Loucy (cell line): ENCODE measurements around the gene NRG3.

Experiments
- H2AFZ ChIP-seq: fragments of 200-600 bp; sonication (generic); 2 replicates; pipeline ENCODE4 v1.6.0; 2016; ENCODE audit warnings: antibody characterized with exemption, mild to moderate bottlenecking, low read length, moderate library complexity
- H3F3A ChIP-seq: fragments of 200-600 bp; 2 replicates; pipeline ENCODE4 v1.6.0; 2016; ENCODE audit warnings: antibody characterized with exemption, low read depth, mild to moderate bottlenecking
- H3K27me3 ChIP-seq: fragments of 200-600 bp; sonication (generic); 2 replicates; pipeline ENCODE4 v1.6.1; 2014; ENCODE audit warnings: low read length, mild to moderate bottlenecking; ENCODE audit not compliant: insufficient read depth, poor library complexity, severe bottlenecking
- H3K36me3 ChIP-seq: fragments of 200-600 bp; sonication (generic); 2 replicates; pipeline ENCODE4 v1.6.1; 2016; ENCODE audit warnings: low read length; ENCODE audit not compliant: insufficient read depth
- H3K4me1 ChIP-seq: fragments of 200-600 bp; sonication (generic); 2 replicates; pipeline ENCODE4 v1.5.1; 2014; ENCODE audit warnings: low read length, mild to moderate bottlenecking; ENCODE audit not compliant: insufficient read depth, poor library complexity, severe bottlenecking
- H3K4me2 ChIP-seq: fragments of 200-600 bp; sonication (generic); 2 replicates; pipeline ENCODE4 v1.6.0; 2014; ENCODE audit warnings: antibody characterized with exemption, low read length, low read depth, mild to moderate bottlenecking; ENCODE audit not compliant: poor library complexity, severe bottlenecking
- H3K4me3 ChIP-seq: fragments of 200-600 bp; sonication (generic); 2 replicates; pipeline ENCODE4 v1.5.1; 2014; ENCODE audit warnings: low read length, mild to moderate bottlenecking, mixed read lengths; ENCODE audit not compliant: poor library complexity, severe bottlenecking
- H3K79me2 ChIP-seq: fragments of 200-600 bp; sonication (generic); 2 replicates; pipeline ENCODE4 v1.6.1; 2014; ENCODE audit warnings: low read length; ENCODE audit not compliant: insufficient read depth
- H3K9ac ChIP-seq: fragments of 200-600 bp; sonication (generic); 2 replicates; pipeline ENCODE4 v1.6.0; 2014; ENCODE audit warnings: mild to moderate bottlenecking, low read depth, low read length, moderate library complexity; ENCODE audit not compliant: poor library complexity, severe bottlenecking
- H3K9me2 ChIP-seq: fragments of 200-600 bp; sonication (generic); replicated peaks from 2 replicates; pipeline ENCODE4 v1.6.1; 2016; ENCODE audit warnings: low read depth, low read length, mixed read lengths
- H3K9me3 ChIP-seq: fragments of 200-600 bp; sonication (generic); 2 replicates; pipeline ENCODE4 v1.6.1; 2014; ENCODE audit warnings: mild to moderate bottlenecking, antibody characterized with exemption, low read length, low read depth; ENCODE audit not compliant: insufficient read depth
- H4K20me1 ChIP-seq: fragments of 200-600 bp; sonication (generic); 2 replicates; pipeline ENCODE4 v1.6.0; 2014; ENCODE audit warnings: antibody characterized with exemption, low read length, mild to moderate bottlenecking; ENCODE audit not compliant: insufficient read depth, poor library complexity, severe bottlenecking
- CTCF ChIP-seq: fragments of 200-600 bp; sonication (generic); conservative IDR thresholded peaks from 2 replicates; pipeline ENCODE4 v1.5.1; 2014; ENCODE audit warnings: mild to moderate bottlenecking, antibody characterized with exemption, low read length
- EZH2phosphoT487 ChIP-seq: fragments of 200-600 bp; IDR thresholded peaks from 2 replicates; pipeline ENCODE4 v1.6.1; 2018; ENCODE audit warnings: antibody characterized with exemption, mild to moderate bottlenecking, moderate library complexity, borderline replicate concordance

NRG3 gene

GRCh38 chr10:82738592-82738991 lies 863.6 kb downstream of the NRG3 start:
- TF ChIP-seq CTCF (no peak), EZH2phosphoT487 (no peak)
- Histone ChIP-seq H3K27me3 (no peaks in the 10 kb centered on the region), H3K4me1 (no peaks in the 10 kb centered on the region), H3K4me2 (no peak overlapping the region), H3K36me3 (no peaks in the 10 kb centered on the region), H3F3A (no peaks in the 10 kb centered on the region), H4K20me1 (no peaks in the 10 kb centered on the region), H2AFZ (no peak overlapping the region), H3K9me2 (no peaks in the 10 kb centered on the region), H3K9me3 (no peaks in the 10 kb centered on the region), H3K79me2 (no peaks in the 10 kb centered on the region), H3K9ac (no peak overlapping the region), H3K4me3 (no peak overlapping the region)

- Histone ChIP-seq H3K4me3 (no peak overlapping the region), H3K9me2 (no peaks in the 10 kb centered on the region), H2AFZ (no peak overlapping the region), H3K27me3 (no peaks in the 10 kb centered on the region), H3K4me2 (no peak overlapping the region), H3K4me1 (no peaks in the 10 kb centered on the region), H3K9ac (no peak overlapping the region), H3F3A (no peaks in the 10 kb centered on the region), H3K9me3 (no peaks in the 10 kb centered on the region), H3K36me3 (no peaks in the 10 kb centered on the region), H3K79me2 (no peaks in the 10 kb centered on the region), H4K20me1 (no peaks in the 10 kb centered on the region)
- TF ChIP-seq CTCF = no peak
- no peak for TF ChIP-seq EZH2phosphoT487
Measured at GRCh38 chr10:82742478-82742877, 867.5 kb downstream of the NRG3 start.

- Histone ChIP-seq H2AFZ (no peak overlapping the region), H3K9me3 (no peaks in the 10 kb centered on the region), H4K20me1 (no peaks in the 10 kb centered on the region), H3K9ac (no peak overlapping the region), H3K27me3 (no peaks in the 10 kb centered on the region), H3K4me2 (no peak overlapping the region), H3F3A (no peaks in the 10 kb centered on the region), H3K36me3 (no peaks in the 10 kb centered on the region), H3K4me1 (no peaks in the 10 kb centered on the region), H3K79me2 (no peaks in the 10 kb centered on the region), H3K9me2 (no peaks in the 10 kb centered on the region), H3K4me3 (no peak overlapping the region)
- TF ChIP-seq EZH2phosphoT487 (no peak), CTCF (no peak)
Measured at GRCh38 chr10:82742898-82743297, 867.9 kb downstream of the NRG3 start.
